ENCODE measurements around the gene LRRC17. TPM values are rescaled to one million over a fixed set of nuclear protein-coding genes. Genes with fewer than 3 reads are reported as not detected.

LRRC17 gene
- total RNA-seq, 2 experiments from 2014 or later: 0.22 TPM; not detected in 1

- ChIA-PET CTCF (no interaction called here), POLR2A (no interaction called here)
- no peaks in the 10 kb centered on the region for H3K36me3 Mint-ChIP-seq (ENCODE audit: low read depth)
- intact Hi-C loops (cut with DNase I, micrococcal nuclease): no loop called here
- H3K27me3 Mint-ChIP-seq: no peaks in the 10 kb centered on the region
- no peak overlapping the region for H3K4me3 ChIP-seq (ENCODE audit: low read length)
- H3K27me3 ChIP-seq (ENCODE audit: control insufficient read depth in 1 of 2, insufficient read depth in 2 of 2, low read length in 2 of 2): no peaks in the 10 kb centered on the region
- no peak overlapping the region for H3K4me3 Mint-ChIP-seq
- ATAC-seq (ENCODE audit: poor library complexity): no peak
- DNase-seq: no peak
- no peaks in the 10 kb centered on the region for H3K9me3 Mint-ChIP-seq
- no peak for TF ChIP-seq CTCF (IDR thresholded peaks at IDR 0.05)
- H3K9me3 ChIP-seq (ENCODE audit: control insufficient read depth in 1 of 2, insufficient read depth in 1 of 2, low read length in 2 of 2): no peaks in the 10 kb centered on the region
- no peak overlapping the region for H3K27ac ChIP-seq (ENCODE audit: low read depth in 1 of 2, low read length in 2 of 2)
- H3K36me3 ChIP-seq (ENCODE audit: insufficient read depth, low read length): no peaks in the 10 kb centered on the region
- no peak overlapping the region for H3K27ac Mint-ChIP-seq
- H3K4me1 ChIP-seq (ENCODE audit: insufficient read depth, low read length): no peaks in the 10 kb centered on the region
- H3K4me1 Mint-ChIP-seq (ENCODE audit: low read depth): no peaks in the 10 kb centered on the region
These were observed 30.8 kb downstream of the LRRC17 start for GRCh38 chr7:102943423-102944169.

- no peaks in the 10 kb centered on the region for H3K9me3 Mint-ChIP-seq
- Histone ChIP-seq H3K36me3 (ENCODE audit: insufficient read depth, low read length) (no peaks in the 10 kb centered on the region), H3K4me3 (ENCODE audit: low read length) (no peak overlapping the region), H3K9me3 (ENCODE audit: control insufficient read depth in 1 of 2, insufficient read depth in 1 of 2, low read length in 2 of 2) (no peaks in the 10 kb centered on the region), H3K27me3 (ENCODE audit: control insufficient read depth in 1 of 2, insufficient read depth in 2 of 2, low read length in 2 of 2) (no peaks in the 10 kb centered on the region), H3K27ac (ENCODE audit: low read depth in 1 of 2, low read length in 2 of 2) (no peak overlapping the region), H3K4me1 (ENCODE audit: insufficient read depth, low read length) (no peaks in the 10 kb centered on the region)
- POLR2A ChIA-PET: no interaction called here
- no peaks in the 10 kb centered on the region for H3K4me1 Mint-ChIP-seq (ENCODE audit: low read depth)
- ATAC-seq (ENCODE audit: poor library complexity) (no peak), DNase-seq (no peak)
- TF ChIP-seq CTCF (IDR thresholded peaks at IDR 0.05): no peak
- no peaks in the 10 kb centered on the region for H3K27me3 Mint-ChIP-seq
- H3K27ac Mint-ChIP-seq: no peak overlapping the region
- no peak overlapping the region for H3K4me3 Mint-ChIP-seq
- intact Hi-C loops (cut with DNase I, micrococcal nuclease): no loop called here
- H3K36me3 Mint-ChIP-seq (ENCODE audit: low read depth): no peaks in the 10 kb centered on the region
- CTCF ChIA-PET: no interaction called here
These were observed 31.4 kb downstream of the LRRC17 start for GRCh38 chr7:102944241-102944640.

GRCh38 chr7:102951839-102952238 is 39.0 kb downstream of the LRRC17 start:
- Mint-ChIP-seq H3K4me1 (ENCODE audit: low read depth) (no peaks in the 10 kb centered on the region), H3K36me3 (ENCODE audit: low read depth) (peaks cover 20% of the 10 kb centered on the region), H3K27me3 (no peaks in the 10 kb centered on the region), H3K27ac (no peak overlapping the region), H3K4me3 (no peak overlapping the region), H3K9me3 (peaks cover 13% of the 10 kb centered on the region)
- Histone ChIP-seq H3K36me3 (ENCODE audit: insufficient read depth, low read length) (no peaks in the 10 kb centered on the region), H3K27ac (ENCODE audit: low read depth in 1 of 2, low read length in 2 of 2) (no peak overlapping the region), H3K9me3 (ENCODE audit: control insufficient read depth in 1 of 2, insufficient read depth in 1 of 2, low read length in 2 of 2) (no peaks in the 10 kb centered on the region), H3K4me1 (ENCODE audit: insufficient read depth, low read length) (no peaks in the 10 kb centered on the region), H3K4me3 (ENCODE audit: low read length) (no peak overlapping the region), H3K27me3 (ENCODE audit: control insufficient read depth in 1 of 2, insufficient read depth in 2 of 2, low read length in 2 of 2) (no peaks in the 10 kb centered on the region)
- no peak for TF ChIP-seq CTCF (IDR thresholded peaks at IDR 0.05)
- DNase-seq (no peak), ATAC-seq (ENCODE audit: poor library complexity) (no peak)
- POLR2A ChIA-PET: no interaction called here
- CTCF ChIA-PET: no interaction called here
- intact Hi-C loops (cut with DNase I, micrococcal nuclease): no loop called here
